OCI-LY1 (cell line): Measurements from ENCODE around the gene FFAR2.

ENCODE experiments used
- EZH2 ChIP-seq: fragments of 200-600 bp; sonication (generic), shearing (Covaris generic); IDR thresholded peaks from 2 replicates; pipeline ENCODE4 v1.8.0; 2017; ENCODE audit warnings: borderline replicate concordance, mixed run types, mild to moderate bottlenecking, antibody characterized with exemption, low read length, moderate library complexity, mixed read lengths
- TF ChIP-seq, protein P1 (sequence below): fragments of 200-600 bp; sonication (generic), shearing (Covaris generic); IDR thresholded peaks from 2 replicates; pipeline ENCODE4 v1.5.1; 2017; ENCODE audit warnings: mild to moderate bottlenecking, antibody characterized with exemption, low read length, moderate library complexity, mixed read lengths

DNA sequence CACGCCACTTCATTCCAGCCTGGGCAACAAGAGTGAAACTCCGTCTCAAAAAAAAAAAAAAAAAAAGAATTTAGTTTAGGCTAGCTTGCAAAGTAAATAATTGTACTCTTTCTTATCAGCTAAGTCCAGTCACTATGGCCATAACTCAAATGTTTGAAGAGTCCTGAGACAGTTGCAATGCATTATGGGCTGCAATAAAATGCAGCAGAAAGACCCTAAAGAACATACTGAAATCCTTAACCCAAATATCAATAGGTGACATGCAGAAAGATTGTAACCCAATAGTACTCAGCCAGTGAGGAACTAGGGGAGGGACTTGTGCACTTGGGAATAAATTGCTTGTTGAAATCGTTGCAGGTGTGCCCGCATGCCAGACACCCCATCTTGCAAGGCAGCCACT lies 20.9 kb upstream of the FFAR2 start:
- TF ChIP-seq, protein P1, sequence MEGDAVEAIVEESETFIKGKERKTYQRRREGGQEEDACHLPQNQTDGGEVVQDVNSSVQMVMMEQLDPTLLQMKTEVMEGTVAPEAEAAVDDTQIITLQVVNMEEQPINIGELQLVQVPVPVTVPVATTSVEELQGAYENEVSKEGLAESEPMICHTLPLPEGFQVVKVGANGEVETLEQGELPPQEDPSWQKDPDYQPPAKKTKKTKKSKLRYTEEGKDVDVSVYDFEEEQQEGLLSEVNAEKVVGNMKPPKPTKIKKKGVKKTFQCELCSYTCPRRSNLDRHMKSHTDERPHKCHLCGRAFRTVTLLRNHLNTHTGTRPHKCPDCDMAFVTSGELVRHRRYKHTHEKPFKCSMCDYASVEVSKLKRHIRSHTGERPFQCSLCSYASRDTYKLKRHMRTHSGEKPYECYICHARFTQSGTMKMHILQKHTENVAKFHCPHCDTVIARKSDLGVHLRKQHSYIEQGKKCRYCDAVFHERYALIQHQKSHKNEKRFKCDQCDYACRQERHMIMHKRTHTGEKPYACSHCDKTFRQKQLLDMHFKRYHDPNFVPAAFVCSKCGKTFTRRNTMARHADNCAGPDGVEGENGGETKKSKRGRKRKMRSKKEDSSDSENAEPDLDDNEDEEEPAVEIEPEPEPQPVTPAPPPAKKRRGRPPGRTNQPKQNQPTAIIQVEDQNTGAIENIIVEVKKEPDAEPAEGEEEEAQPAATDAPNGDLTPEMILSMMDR: no peak
- no peak for TF ChIP-seq EZH2
